GM18519 (cell line): Measurements from ENCODE around the gene ECSCR.

Experiments used
- ATAC-seq: cut with Tn5 transposase; IDR thresholded peaks from one replicate; pipeline ENCODE4 v1.9.1; 2021; ENCODE audit warnings: mild to moderate bottlenecking, moderate library complexity; ENCODE audit not compliant: unreplicated experiment, low FRiP score

Gene ECSCR

GRCh38 chr5:139474890-139475791 is 12.6 kb upstream of the ECSCR start:
- no peak for ATAC-seq

DNA sequence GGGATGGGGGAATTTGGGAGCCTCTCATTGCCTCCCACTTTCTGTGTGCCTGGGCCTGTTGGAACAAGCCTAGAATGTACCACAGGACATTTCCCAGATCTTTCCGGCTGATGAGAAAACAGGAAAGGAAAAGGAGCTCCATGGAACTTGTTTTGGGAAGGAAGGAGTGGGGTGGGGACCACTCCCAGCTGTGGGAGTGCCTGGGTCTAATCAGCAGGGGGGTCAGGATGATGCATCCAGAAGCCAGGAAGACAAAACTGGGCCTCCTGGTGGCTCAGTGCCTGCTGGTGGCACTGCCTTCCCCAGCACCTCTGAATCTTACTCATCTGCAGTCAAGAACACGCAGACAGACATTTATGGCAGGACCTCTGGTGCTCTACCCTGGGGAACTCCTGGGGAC is 11.0 kb upstream of the ECSCR start:
- ATAC-seq = no peak

GRCh38 chr5:139473105-139473504 is 10.6 kb upstream of the ECSCR start:
- ATAC-seq = no peak

GRCh38 chr5:139472386-139473030 is 10.0 kb upstream of the ECSCR start:
- no peak for ATAC-seq

GRCh38 chr5:139470821-139471300 is 8.3 kb upstream of the ECSCR start, which contains the start of gene SMIM33:
SMIM33 (plus strand) TSS chr5:139471004; CDS start chr5:139471122, 118 bp downstream.
- no peak for ATAC-seq

- no peak for ATAC-seq
These were observed 5.9 kb upstream of the ECSCR start for GRCh38 chr5:139468421-139468931.

- ATAC-seq = no peak
These were observed 845 bp downstream of the ECSCR start for GRCh38 chr5:139461698-139462097.

GRCh38 chr5:139461176-139461575 is 1.4 kb downstream of the ECSCR start:
- ATAC-seq = no peak

DNA sequence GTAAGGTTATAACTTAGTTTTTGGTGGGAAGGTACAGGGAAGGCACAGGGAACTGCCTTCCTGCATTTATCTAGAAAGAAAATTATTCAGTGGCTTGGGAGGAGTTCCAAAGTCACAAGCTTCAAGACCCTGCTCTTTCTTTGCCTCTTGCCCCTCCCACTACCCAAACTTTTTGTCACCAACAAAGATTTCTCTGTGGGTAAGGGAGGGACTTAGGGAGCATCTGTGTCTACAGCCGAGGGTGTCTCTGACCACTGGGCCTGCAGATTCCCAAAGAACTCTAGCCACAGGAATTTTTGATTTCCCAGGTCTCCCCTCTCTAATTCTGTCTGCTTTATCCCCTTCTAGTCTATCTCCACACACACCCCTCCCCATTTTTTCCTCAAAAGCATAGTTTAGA is 2.1 kb downstream of the ECSCR start:
- no peak for ATAC-seq

DNA sequence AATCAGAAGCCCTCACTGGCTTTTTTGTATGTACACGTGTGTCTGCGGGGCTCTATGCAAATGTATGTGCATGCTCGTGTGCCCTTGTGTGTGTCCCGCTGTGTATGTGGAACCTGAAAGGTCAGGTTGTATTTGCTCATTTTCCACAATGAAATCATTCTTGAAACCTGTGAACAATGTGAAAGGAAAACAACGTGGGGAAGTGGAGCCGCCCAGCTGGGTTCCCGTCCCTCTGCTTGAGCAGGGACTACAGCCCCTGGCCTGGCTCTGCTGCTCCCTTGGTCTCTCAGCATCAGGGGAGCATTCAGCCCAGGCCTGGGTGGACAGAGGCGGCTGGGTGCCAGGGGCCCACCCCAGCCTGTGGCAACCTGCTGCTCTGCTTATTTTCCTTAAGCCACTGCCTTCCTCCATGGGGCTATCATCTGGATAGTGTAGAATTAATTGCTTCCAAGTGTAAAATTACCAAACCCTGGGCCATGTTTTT is 3.0 kb downstream of the ECSCR start:
- peak; percentile 41 for ATAC-seq

DNA sequence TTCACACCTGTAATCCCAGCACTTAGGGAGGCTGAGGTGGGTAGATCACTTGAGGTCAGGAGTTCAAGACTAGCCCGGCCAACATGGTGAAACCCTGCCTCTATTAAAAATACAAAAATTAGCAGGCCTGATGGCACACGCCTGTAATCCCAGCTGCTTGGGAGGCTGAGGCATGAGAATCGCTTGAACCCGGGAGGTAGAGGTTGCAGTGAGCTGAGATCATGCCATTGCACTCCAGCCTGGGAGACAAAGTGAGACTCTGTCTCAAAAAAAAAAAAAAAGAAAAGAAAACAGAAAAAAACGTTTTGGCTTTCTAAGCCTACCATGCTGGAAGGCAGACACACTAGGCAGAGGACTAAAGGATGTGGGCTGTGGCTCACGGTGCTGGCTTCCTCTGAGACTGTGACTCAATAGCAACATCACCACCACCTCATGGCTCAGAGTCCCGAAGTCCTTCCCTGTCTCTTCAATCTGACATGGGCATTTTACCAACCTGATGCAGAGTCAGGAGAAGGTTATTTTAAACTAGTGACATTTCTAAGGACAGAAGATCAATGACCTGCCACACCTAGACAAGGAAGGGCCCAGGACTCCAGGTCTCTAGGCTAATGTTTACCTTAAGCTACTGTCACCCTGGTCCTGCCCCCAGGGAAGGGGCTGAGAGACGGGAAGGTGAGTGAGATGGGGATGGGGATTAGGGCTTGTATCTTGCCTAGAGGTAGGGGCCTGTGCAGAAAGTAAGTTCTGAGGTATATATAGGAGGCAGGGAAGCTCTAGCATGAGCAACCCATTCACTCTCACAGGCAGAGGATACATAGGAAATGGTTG is 3.7 kb downstream of the ECSCR start:
- ATAC-seq = no peak

GRCh38 chr5:139457653-139458306 is 4.8 kb downstream of the ECSCR start:
- no peak for ATAC-seq

- no peak for ATAC-seq
These were observed 5.3 kb downstream of the ECSCR start for GRCh38 chr5:139457241-139457640.

DNA sequence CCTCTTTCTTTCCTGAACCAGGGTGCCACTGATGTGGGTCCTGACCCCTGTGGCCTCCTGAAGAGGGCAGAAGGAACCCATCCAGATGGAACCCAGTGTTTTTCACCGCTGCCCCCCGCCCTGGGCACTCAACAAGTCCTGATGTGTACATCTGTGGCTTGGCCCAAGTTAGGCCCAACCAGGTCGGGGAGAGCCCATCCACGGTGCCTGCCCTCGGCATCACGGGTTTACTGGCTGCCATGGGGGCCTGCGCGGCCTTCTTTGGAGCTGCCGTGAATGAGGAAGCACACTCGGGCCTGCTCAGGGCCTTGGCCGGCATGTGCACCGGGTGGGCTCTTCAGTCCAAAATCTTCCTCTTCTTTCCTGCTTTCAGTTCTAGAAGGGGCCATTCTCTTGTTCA is 5.8 kb downstream of the ECSCR start:
- no peak for ATAC-seq

DNA sequence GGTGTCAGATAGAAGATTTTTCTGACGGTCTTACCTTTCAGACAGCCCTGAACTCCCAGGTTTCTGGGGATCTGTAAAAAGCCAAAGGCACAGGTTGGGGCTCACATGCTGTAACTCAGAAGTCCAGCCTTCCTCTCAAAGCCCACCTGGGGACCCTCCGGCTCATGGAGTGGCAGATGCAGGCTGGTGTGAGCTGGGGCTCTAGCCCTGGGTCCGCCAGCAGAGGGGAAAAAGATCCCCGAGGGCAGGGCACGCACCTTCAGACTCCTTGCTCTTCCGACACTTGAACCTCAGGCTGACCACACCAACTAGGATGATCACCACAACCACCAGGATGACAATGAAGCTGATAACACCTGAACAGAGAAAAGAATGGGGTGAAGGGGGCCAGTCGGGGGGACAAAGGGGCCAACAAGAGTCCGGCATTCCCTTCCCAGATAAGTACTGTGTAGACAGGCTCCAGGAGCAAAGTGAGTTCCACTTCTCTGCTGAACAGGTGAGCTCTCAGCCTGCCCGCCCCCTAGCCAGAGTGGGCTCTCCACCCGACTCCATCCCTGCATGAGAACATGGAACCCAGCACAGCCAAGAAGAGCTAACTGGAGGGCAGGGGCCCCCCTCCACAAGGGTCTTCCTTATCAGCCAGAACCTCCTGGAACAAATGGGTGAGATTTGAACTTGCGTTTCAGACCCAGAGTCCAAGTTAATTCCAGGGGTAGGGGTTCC is 7.8 kb downstream of the ECSCR start:
- ATAC-seq = no peak

DNA sequence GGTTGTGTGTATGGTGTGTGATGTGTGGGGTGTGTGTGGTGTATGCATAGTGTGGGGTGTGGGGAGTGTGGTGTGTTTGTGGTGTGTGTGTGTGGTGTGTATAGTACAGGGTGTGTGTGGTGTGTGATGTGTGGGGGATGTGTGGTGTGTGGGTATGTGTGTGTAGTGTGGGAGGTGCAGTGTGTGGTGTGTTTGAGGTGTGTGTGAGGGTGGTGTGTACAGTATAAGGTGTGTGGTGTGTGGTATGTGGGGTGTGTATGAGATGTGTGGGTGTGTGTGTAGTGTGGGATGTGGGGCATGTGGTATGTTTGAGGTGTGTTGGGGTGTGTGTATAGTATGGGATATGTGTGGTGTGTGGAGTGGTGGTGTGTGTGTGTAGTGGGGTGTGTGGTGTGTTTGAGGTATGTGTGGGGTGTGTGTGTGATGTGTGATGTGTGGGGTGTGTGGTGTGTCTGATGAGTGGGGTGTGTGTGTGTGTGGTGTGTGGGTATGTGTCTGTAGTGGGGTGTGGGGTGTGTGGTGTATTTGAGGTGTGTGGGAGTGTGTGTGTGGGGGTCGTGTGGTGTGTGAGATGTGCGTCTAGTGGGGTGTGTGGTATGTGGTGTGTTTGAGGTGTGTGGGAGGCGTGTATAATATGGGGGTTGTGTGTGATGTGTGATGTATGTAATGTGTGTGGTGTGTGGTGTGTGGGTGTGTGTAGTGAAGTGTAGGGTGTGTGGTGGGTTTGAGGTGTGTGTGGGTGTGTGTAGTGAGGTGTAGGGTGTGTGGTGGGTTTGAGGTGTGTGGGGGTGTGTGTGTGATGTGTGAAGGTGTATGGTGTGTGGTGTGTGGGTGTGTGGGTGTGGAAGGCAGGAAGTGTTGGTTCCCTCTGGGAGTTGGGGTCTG is 8.6 kb downstream of the ECSCR start:
- ATAC-seq = no peak

DNA sequence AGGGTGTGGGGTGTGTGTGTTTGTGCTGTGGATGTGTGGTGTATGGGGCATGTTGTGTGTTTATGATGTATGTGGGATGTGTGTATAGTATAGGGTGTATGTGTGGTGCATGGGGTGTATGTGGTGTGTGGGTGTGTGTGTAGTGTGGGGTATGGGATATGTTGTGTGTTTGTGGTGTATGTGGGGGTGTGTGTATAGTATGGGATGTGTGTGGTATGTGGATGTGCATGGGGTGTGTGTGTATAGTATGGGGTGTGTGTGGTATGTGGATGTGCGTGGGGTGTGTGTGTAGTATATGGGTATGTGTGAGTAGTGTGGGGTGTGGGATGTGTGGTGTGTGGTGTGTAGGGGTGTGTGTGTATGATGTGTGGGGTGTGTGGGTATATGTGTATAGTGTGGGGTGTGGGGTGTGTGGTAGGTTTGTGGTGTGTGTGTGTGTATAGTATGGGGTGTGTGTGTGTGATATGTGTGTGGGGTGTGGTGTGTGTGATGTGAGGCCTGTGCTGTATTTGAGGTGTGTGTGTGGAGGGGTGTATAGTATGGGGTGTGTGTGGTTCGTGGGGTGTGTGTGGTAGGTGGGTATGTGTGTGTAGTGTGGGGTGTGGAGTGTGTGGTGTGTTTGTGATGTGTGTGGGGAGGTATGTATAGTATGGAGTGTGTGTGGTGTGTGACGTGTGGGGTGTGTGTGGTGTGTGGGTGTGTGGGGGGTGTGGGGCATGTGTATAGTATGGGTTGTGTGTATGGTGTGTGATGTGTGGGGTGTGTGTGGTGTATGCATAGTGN is 10.5 kb downstream of the ECSCR start:
- no peak for ATAC-seq

GRCh38 chr5:139451176-139451575 is 11.4 kb downstream of the ECSCR start:
- ATAC-seq = no peak
